HG03432 (cell line): Measurements from ENCODE around the gene GTF3C4.

Experiments
- ATAC-seq: cut with Tn5 transposase; IDR thresholded peaks from one replicate; pipeline ENCODE4 v1.9.1; 2021; ENCODE audit warnings: mild to moderate bottlenecking, moderate library complexity; ENCODE audit not compliant: unreplicated experiment

The GTF3C4 gene, protein sequence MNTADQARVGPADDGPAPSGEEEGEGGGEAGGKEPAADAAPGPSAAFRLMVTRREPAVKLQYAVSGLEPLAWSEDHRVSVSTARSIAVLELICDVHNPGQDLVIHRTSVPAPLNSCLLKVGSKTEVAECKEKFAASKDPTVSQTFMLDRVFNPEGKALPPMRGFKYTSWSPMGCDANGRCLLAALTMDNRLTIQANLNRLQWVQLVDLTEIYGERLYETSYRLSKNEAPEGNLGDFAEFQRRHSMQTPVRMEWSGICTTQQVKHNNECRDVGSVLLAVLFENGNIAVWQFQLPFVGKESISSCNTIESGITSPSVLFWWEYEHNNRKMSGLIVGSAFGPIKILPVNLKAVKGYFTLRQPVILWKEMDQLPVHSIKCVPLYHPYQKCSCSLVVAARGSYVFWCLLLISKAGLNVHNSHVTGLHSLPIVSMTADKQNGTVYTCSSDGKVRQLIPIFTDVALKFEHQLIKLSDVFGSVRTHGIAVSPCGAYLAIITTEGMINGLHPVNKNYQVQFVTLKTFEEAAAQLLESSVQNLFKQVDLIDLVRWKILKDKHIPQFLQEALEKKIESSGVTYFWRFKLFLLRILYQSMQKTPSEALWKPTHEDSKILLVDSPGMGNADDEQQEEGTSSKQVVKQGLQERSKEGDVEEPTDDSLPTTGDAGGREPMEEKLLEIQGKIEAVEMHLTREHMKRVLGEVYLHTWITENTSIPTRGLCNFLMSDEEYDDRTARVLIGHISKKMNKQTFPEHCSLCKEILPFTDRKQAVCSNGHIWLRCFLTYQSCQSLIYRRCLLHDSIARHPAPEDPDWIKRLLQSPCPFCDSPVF

GRCh38 chr9:132670457-132671391 lies at the start of gene GTF3C4:
GTF3C4 (plus strand) TSS chr9:132670464; CDS start chr9:132670599, 135 bp downstream.
- ATAC-seq: peak; percentile 25

GRCh38 chr9:132622159-132622558 lies 48.1 kb upstream of the GTF3C4 start:
- ATAC-seq: no peak

DNA sequence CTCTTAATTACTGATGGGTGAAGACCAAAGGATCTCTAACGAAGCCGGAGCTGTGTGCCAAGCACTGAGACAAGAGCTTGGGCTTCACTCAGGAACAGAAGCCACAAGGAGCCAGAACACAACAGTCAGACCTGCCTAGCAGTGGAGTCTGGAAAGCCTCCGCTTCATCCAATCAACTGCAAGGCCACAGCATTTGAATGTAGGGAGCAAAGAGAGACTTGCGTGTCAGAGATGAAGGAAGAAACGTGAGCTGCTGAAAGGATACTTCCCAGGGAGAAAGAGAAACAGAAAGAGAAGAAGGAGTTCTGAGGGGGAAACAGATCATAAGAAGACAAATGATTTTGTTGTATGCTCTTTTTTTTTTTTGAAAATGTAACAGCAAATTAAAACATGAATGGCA lies 44.0 kb upstream of the GTF3C4 start:
- no peak for ATAC-seq

DNA sequence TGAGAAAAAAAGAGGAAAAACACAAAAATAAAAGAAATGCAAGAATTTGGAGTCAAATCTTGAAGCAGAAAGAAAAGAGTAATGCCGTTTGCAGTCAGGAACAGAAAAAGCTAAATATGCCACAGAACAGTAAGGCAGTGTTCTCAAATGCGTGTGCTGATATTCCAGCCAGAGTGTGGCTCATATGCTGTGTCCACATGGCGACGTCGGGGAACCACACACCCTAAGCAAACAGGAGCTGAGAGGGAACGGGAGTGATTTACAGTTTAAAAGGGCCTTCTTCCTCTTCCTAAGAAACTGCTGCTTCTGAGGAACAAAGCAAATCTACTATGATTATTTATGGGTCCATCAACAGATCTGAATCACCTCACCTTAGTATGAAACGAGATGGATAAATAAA lies 43.2 kb upstream of the GTF3C4 start:
- no peak for ATAC-seq

DNA sequence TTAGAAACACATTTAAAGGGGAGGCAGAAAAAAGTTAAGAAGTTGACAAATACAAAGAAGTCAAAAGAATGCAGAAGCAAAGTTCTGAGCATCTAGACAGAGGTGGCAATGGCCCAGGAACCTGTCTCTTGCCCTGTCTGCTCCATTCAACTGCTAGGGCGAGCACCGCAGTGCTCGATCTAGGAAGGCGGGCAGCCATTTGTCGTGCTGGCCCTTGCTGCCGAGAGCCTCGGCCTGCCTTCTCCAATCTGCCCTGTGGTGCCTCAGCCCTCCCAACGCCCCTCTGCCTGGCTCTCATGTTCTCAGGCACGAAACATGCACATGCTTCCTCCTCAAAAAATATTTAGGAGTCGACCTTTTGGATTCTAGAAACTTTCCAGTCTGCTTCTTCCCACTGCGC lies 42.7 kb upstream of the GTF3C4 start:
- ATAC-seq: no peak

- no peak for ATAC-seq
Measured at GRCh38 chr9:132628746-132629145, 41.5 kb upstream of the GTF3C4 start.

DNA sequence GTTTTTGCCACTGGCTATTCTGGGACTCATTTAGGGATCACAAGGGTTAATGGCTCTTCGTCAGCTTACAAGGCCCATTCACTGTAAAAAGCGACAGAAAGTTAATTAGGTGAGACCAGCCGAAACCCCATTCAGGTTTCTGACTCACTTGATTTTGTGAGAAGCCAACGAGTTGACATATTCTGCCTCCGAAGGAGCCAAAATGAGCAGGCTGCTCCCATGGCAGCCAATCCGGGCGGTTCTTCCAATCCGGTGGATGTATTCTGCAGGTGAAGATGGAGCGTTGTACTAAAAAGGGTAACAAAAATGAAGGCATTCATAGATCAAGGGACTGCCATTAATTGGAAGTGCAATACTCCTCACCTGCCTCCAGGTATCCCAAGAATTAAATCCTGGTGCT lies 40.1 kb upstream of the GTF3C4 start:
- no peak for ATAC-seq

DNA sequence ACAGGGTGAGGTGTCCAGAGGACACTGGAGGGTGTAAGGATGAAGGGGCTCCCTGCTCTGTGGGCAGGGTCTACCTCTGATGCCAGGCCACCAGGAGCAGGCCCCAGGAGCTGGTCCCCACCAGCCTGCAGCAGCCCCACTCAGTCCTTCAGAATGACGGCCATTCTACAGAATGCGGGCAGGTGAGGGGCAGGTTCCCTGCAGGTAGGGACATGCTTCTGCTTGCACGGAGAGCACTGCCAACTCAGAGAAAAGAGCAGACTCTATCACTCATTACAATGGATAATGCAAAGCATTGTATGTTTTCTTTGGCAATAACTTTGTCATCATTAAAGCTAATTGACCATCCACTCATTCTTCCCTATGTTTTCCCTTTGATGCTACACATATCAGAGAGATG lies 39.5 kb upstream of the GTF3C4 start:
- ATAC-seq: no peak

GRCh38 chr9:132631280-132631679 lies 39.0 kb upstream of the GTF3C4 start:
- ATAC-seq: no peak

DNA sequence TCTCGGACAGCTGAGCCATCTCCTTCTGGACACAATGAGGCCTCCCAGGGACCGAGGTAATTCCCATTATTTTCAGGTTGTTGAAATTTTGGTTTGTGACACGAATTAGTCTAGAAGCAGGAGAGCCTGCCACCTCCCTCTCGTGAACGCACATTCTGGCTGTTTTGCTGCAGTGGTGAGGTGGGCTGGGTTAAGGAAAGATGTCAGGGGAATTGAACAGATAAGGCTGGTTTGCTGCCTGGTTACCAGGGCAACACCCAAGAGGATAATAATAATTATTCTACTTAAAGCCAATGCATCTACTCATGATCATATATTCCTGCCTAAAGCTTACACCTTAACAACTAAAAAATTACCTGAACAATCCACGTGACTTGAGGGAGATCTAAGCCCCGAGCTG lies 38.6 kb upstream of the GTF3C4 start:
- no peak for ATAC-seq

- ATAC-seq: no peak
Measured at GRCh38 chr9:132632413-132633129, 37.7 kb upstream of the GTF3C4 start.

- no peak for ATAC-seq
Measured at GRCh38 chr9:132634327-132634726, 35.9 kb upstream of the GTF3C4 start.

DNA sequence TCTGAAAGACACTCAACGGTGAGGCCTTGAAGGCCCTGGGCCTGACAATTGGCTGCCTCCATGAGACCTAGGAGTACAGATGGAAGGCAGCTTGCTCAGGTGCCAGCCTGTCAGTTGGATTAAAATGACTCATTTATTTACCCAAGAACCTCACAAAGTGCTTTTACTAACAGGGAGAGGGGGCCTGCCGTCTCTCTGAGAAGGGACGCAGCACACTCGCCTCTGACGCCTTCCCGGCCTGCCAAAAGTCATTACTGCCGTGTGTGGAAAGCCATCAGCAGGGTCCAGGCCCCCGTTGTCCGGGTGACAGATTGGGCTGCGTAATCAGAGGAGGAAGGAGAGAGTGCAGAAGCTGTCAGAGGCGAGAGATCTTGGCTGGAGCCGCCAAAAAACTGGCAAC lies 32.9 kb upstream of the GTF3C4 start:
- ATAC-seq: no peak

DNA sequence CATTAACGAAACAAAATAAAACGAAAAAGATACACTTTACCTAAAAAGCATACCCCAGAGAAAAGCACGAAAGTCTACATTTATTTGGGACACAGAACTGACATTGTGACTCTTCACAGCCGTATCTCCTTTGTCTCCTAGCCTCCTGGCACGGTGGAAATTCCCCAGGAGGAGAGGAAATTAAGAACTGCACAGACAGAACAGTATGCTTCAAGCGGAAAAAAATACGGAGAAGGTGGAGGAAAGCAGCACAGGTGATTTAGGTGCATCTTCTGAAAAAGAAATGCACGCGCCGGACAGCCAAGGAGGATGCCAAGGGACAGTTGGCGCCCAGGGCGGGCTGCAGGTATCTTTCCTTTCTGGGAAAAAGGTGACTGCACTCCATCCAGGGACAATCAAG lies 32.5 kb upstream of the GTF3C4 start:
- ATAC-seq: no peak

- no peak for ATAC-seq
Measured at GRCh38 chr9:132638240-132638639, 32.0 kb upstream of the GTF3C4 start.

GRCh38 chr9:132639322-132639721 lies 30.9 kb upstream of the GTF3C4 start:
- ATAC-seq: no peak

GRCh38 chr9:132641216-132641615 lies 29.0 kb upstream of the GTF3C4 start:
- ATAC-seq: no peak

GRCh38 chr9:132644251-132644650 lies 26.0 kb upstream of the GTF3C4 start:
- no peak for ATAC-seq

GRCh38 chr9:132645306-132645705 lies 25.0 kb upstream of the GTF3C4 start:
- no peak for ATAC-seq

GRCh38 chr9:132645711-132646110 lies 24.6 kb upstream of the GTF3C4 start:
- no peak for ATAC-seq
